GM12891 (cell line): Measurements from ENCODE around the gene SULT4A1.

Experiments used
- PAX5 ChIP-seq: IDR thresholded peaks from 2 replicates; pipeline ENCODE4 v1.6.1; 2011; ENCODE audit warnings: low read length, moderate library complexity, mild to moderate bottlenecking; ENCODE audit not compliant: insufficient read depth, severe bottlenecking
- POLR2A ChIP-seq: IDR thresholded peaks from 2 replicates; pipeline ENCODE4 v1.6.1; 2011; ENCODE audit warnings: low read depth, low read length, control low read depth
- POLR2AphosphoS5 ChIP-seq: IDR thresholded peaks from 2 replicates; pipeline ENCODE4 v1.6.1; 2011; ENCODE audit warnings: low read depth, low read length, control low read depth
- POU2F2 ChIP-seq: IDR thresholded peaks from 2 replicates; pipeline ENCODE4 v1.6.1; 2011; ENCODE audit warnings: low read depth, mild to moderate bottlenecking, control low read depth, low read length, moderate library complexity
- SPI1 ChIP-seq: IDR thresholded peaks from 2 replicates; pipeline ENCODE4 v1.6.1; 2011; ENCODE audit warnings: low read depth, low read length, control low read depth
- TAF1 ChIP-seq: IDR thresholded peaks from 2 replicates; pipeline ENCODE4 v1.6.1; 2011; ENCODE audit warnings: low read depth, low read length, control low read depth

- TF ChIP-seq POLR2A (no peak), TAF1 (no peak), POLR2AphosphoS5 (no peak), SPI1 (no peak), PAX5 (no peak), POU2F2 (no peak)
Observed at GRCh38 chr22:43889201-43889859, 27.0 kb upstream of the SULT4A1 start.
